ENCODE measurements around the gene RPS6KC1.

RPS6KC1 gene

GRCh38 chr1:213054733-213055591, 3.9 kb downstream of the RPS6KC1 start:
- TF ChIP-seq CTCF (IDR thresholded peaks at IDR 0.05; ENCODE audit: control extremely low read depth, extremely low read depth, low read depth, missing control alignments): no peak
- ChIA-PET POLR2A (no interaction called here), CTCF (interaction anchor here (1.0 to 1.7 kb wide), 6 partner anchors 9 to 38 kb away, joined by 3 to 6 read pairs (median 4); no protein-coding TSS in a partner anchor)
- DNase-seq (ENCODE audit: extremely low spot score): no peak

GRCh38 chr1:213055767-213056166, 4.7 kb downstream of the RPS6KC1 start:
- TF ChIP-seq CTCF (IDR thresholded peaks at IDR 0.05; ENCODE audit: control extremely low read depth, extremely low read depth, low read depth, missing control alignments): no peak
- POLR2A ChIA-PET: interaction anchor here (0.6 kb wide), 1 partner anchor 51 kb away, joined by 10 read pairs; no protein-coding TSS in a partner anchor
- CTCF ChIA-PET: interaction anchor here (1.0 to 1.7 kb wide), 6 partner anchors 9 to 19 kb away, joined by 3 to 6 read pairs (median 4); no protein-coding TSS in a partner anchor
- no peak for DNase-seq (ENCODE audit: extremely low spot score)

- CTCF ChIA-PET: interaction anchor here (1.1 to 1.3 kb wide), 3 partner anchors 13 to 18 kb away, joined by 3 to 4 read pairs (median 4); no protein-coding TSS in a partner anchor
- POLR2A ChIA-PET: no interaction called here
- TF ChIP-seq CTCF (IDR thresholded peaks at IDR 0.05; ENCODE audit: control extremely low read depth, extremely low read depth, low read depth, missing control alignments): no peak
- DNase-seq (ENCODE audit: extremely low spot score): no peak
These were observed 6.4 kb downstream of the RPS6KC1 start for GRCh38 chr1:213057264-213058059.

- no peak for TF ChIP-seq CTCF (IDR thresholded peaks at IDR 0.05; ENCODE audit: control extremely low read depth, extremely low read depth, low read depth, missing control alignments)
- POLR2A ChIA-PET: no interaction called here
- CTCF ChIA-PET: no interaction called here
- no peak for DNase-seq (ENCODE audit: extremely low spot score)
These were observed 9.8 kb downstream of the RPS6KC1 start for GRCh38 chr1:213060836-213061235.

- POLR2A ChIA-PET: no interaction called here
- CTCF ChIA-PET: no interaction called here
- DNase-seq (ENCODE audit: extremely low spot score): no peak
- TF ChIP-seq CTCF (IDR thresholded peaks at IDR 0.05; ENCODE audit: control extremely low read depth, extremely low read depth, low read depth, missing control alignments): no peak
These were observed 10.2 kb downstream of the RPS6KC1 start for GRCh38 chr1:213061263-213061662.

GRCh38 chr1:213065800-213066199, 14.8 kb downstream of the RPS6KC1 start:
- DNase-seq (ENCODE audit: extremely low spot score): no peak

More at GRCh38 chr1:213065800-213066199, 14.8 kb downstream of the RPS6KC1 start:
- ChIA-PET CTCF (interaction anchor here (2.0 kb wide), 1 partner anchor 10 kb away, joined by 6 read pairs; no protein-coding TSS in a partner anchor), POLR2A (interaction anchor here (0.8 kb wide), 1 partner anchor 457 kb away, joined by 4 read pairs; the partner anchor contains the start of gene ATF3)
- TF ChIP-seq CTCF (IDR thresholded peaks at IDR 0.05; ENCODE audit: control extremely low read depth, extremely low read depth, low read depth, missing control alignments): no peak
